Measurements from ENCODE around the gene FBXO27. TPM values are rescaled to one million over a fixed set of nuclear protein-coding genes. Genes with fewer than 3 reads are reported as not detected.
A peak's percentile ranks its signal among the peaks of the same experiment; 100 is the strongest.

Gene FBXO27
- total RNA-seq, 1 experiment from 2014 or later: 3.8 TPM

DNA sequence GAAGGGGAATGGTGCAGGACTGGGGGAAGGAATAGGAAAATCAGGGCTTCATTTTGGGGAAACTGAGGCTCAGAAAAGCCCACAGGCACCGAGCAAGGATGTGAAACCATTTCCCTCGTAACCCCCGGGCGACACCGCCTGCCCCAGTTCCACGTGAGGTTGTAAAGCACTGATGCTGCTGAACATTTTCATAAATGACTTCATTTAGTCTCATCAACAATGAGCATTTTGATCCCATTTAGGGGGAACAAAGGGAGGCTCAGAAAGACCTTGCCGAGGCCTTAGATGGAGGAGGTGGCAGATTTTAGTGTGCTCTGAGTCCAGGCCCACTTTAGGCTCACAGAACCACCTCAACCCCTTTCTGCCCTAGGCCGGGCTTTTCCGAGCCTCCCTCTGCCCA is 20.5 kb upstream of the FBXO27 start:
- H3K27me3 Mint-ChIP-seq (ENCODE audit: insufficient read depth, unreplicated experiment): no peaks in the 10 kb centered on the region
- Histone ChIP-seq H3K36me3 (ENCODE audit: control insufficient read depth, insufficient read depth, low read length) (peaks cover 2% of the 10 kb centered on the region; the same call in 1 of the 2 replicates), H3K4me3 (ENCODE audit: low read depth, low read length) (no peak overlapping the region), H3K9me3 (0 out of 2 replicates have a peak, but pooled peaks cover 9% of the 10 kb centered on the region), H3K4me1 (peaks cover 15% of the 10 kb centered on the region), H3K27me3 (replicated peaks; ENCODE audit: control insufficient read depth, insufficient read depth, low read length) (no peaks in the 10 kb centered on the region)
- peaks cover 19% of the 10 kb centered on the region for H3K4me1 Mint-ChIP-seq (ENCODE audit: low read depth, unreplicated experiment)
- H3K36me3 Mint-ChIP-seq (ENCODE audit: insufficient read depth, unreplicated experiment): no peaks in the 10 kb centered on the region
- no peak overlapping the region for H3K4me3 Mint-ChIP-seq (ENCODE audit: unreplicated experiment)
- no TSS peak for BruUV-seq (replicated peaks)
- H3K9me3 Mint-ChIP-seq (ENCODE audit: unreplicated experiment): peaks cover 19% of the 10 kb centered on the region
- intact Hi-C loops (cut with micrococcal nuclease; ENCODE audit: unreplicated experiment): loop anchor here (2.0 kb wide), 1 partner anchor 32 kb away; the partner anchor contains the start of gene ACP7
- peak overlapping the region; percentile 46 for H3K27ac Mint-ChIP-seq (ENCODE audit: unreplicated experiment)
- TF ChIP-seq CTCF (IDR thresholded peaks at IDR 0.05; ENCODE audit: insufficient read depth in 1 of 2, low read depth in 1 of 2, low read length in 1 of 2, severe bottlenecking in 1 of 2, unreplicated experiment in 1 of 2): no peak
- ChIA-PET POLR2A (no interaction called here), CTCF (interaction anchor here (0.5 to 0.6 kb wide), 2 partner anchors 64 to 273 kb away, joined by 3 to 8 read pairs; no protein-coding TSS in a partner anchor)
- no peak for DNase-seq

DNA sequence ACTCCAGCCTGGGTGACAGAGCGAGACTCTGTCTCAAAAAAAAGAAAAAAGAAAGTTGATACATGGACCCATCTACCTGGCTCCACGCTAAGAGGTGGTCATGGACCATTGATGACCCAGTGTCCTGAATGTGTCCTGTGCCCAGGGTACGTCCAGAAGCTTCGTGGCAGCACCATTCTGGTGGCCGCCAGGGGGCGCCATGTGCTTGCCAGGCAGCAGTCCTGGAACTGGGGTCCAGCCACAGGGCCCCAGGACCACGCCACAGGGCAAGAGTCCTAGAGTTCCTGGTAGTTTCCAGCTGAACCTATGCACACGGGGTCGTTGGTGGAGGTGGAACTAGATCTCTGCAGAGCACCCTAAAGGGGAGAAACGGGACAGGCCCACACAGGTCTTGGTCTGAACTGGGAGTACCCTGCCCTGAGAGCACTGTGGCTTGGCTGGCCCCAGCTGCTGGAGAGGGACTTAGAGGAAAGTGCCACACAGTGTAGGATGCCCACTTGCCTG is 19.9 kb upstream of the FBXO27 start:
- peak; percentile 72 to 77 for DNase-seq
- TF ChIP-seq CTCF (IDR thresholded peaks at IDR 0.05; ENCODE audit: insufficient read depth in 1 of 2, low read depth in 1 of 2, low read length in 1 of 2, severe bottlenecking in 1 of 2, unreplicated experiment in 1 of 2): peak; percentile 69 to 87
- H3K9me3 ChIP-seq: 0 out of 2 replicates have a peak, but pooled peaks cover 9% of the 10 kb centered on the region
- peaks cover 15% of the 10 kb centered on the region for H3K4me1 ChIP-seq
- intact Hi-C loops (cut with micrococcal nuclease; ENCODE audit: unreplicated experiment): loop anchor here (2.0 kb wide), 1 partner anchor 33 kb away; the partner anchor contains the start of gene ACP7
- no peak overlapping the region for H3K4me3 ChIP-seq (ENCODE audit: low read depth, low read length)
- H3K27ac Mint-ChIP-seq (ENCODE audit: unreplicated experiment): no peak overlapping the region
- no peaks in the 10 kb centered on the region for H3K27me3 Mint-ChIP-seq (ENCODE audit: insufficient read depth, unreplicated experiment)
- H3K9me3 Mint-ChIP-seq (ENCODE audit: unreplicated experiment): peaks cover 19% of the 10 kb centered on the region
- H3K36me3 ChIP-seq (ENCODE audit: control insufficient read depth, insufficient read depth, low read length): peaks cover 2% of the 10 kb centered on the region; the same call in 1 of the 2 replicates
- CTCF ChIA-PET: interaction anchor here (0.5 to 1.5 kb wide), 5 partner anchors 12 to 274 kb away, joined by 3 to 8 read pairs (median 4); no protein-coding TSS in a partner anchor
- POLR2A ChIA-PET: no interaction called here
- no TSS peak for BruUV-seq (replicated peaks)
- H3K36me3 Mint-ChIP-seq (ENCODE audit: insufficient read depth, unreplicated experiment): no peaks in the 10 kb centered on the region
- peaks cover 19% of the 10 kb centered on the region for H3K4me1 Mint-ChIP-seq (ENCODE audit: low read depth, unreplicated experiment)
- no peaks in the 10 kb centered on the region for H3K27me3 ChIP-seq (replicated peaks; ENCODE audit: control insufficient read depth, insufficient read depth, low read length)
- no peak overlapping the region for H3K4me3 Mint-ChIP-seq (ENCODE audit: unreplicated experiment)

DNA sequence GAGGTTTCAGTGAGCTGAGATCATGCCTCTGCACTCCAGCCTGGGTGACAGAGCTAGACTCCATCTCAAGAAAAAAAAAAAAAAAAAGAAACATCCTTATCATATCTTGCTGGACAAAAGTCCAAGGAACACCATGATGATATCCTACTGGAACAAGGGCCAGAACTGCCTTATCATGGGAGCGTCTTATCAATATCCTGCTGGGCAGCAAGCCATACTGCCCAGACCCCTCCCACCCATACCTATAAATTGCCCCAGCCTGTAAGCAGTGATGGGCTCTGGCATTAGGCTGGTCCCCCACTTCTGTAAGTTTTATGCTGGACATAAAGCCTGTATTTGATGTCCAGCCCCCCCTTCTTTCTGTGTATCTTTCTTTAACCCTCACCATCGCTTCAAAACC is 14.7 kb upstream of the FBXO27 start:
- no peak overlapping the region for H3K27ac Mint-ChIP-seq (ENCODE audit: unreplicated experiment)
- peaks cover 17% of the 10 kb centered on the region for H3K4me1 Mint-ChIP-seq (ENCODE audit: low read depth, unreplicated experiment)
- no peak overlapping the region for H3K4me3 Mint-ChIP-seq (ENCODE audit: unreplicated experiment)
- no peaks in the 10 kb centered on the region for H3K36me3 Mint-ChIP-seq (ENCODE audit: insufficient read depth, unreplicated experiment)
- H3K9me3 ChIP-seq: no peaks in the 10 kb centered on the region
- no peaks in the 10 kb centered on the region; the same call in 1 of the 2 replicates for H3K4me1 ChIP-seq
- BruUV-seq (replicated peaks): no TSS peak
- no peak for TF ChIP-seq CTCF (IDR thresholded peaks at IDR 0.05; ENCODE audit: insufficient read depth in 1 of 2, low read depth in 1 of 2, low read length in 1 of 2, severe bottlenecking in 1 of 2, unreplicated experiment in 1 of 2)
- H3K27me3 Mint-ChIP-seq (ENCODE audit: insufficient read depth, unreplicated experiment): no peaks in the 10 kb centered on the region
- no peaks in the 10 kb centered on the region for H3K36me3 ChIP-seq (ENCODE audit: control insufficient read depth, insufficient read depth, low read length)
- no peak overlapping the region for H3K4me3 ChIP-seq (ENCODE audit: low read depth, low read length)
- ChIA-PET POLR2A (no interaction called here), CTCF (interaction anchor here (0.7 kb wide), 1 partner anchor 33 kb away, joined by 3 read pairs; no protein-coding TSS in a partner anchor)
- DNase-seq: peak in 1 of 2 experiments; percentile 53
- H3K27me3 ChIP-seq (replicated peaks; ENCODE audit: control insufficient read depth, insufficient read depth, low read length): no peaks in the 10 kb centered on the region
- intact Hi-C loops (cut with micrococcal nuclease; ENCODE audit: unreplicated experiment): no loop called here
- peaks cover 20% of the 10 kb centered on the region for H3K9me3 Mint-ChIP-seq (ENCODE audit: unreplicated experiment)

Measured in Caco-2 (cell line).